GM12872 (cell line): ENCODE measurements around the gene ODAD3.

ENCODE experiments used
- TF ChIP-seq, protein P1 (sequence below): IDR thresholded peaks from 3 replicates; pipeline ENCODE4 v1.5.1; 2011; ENCODE audit warnings: low read depth, mild to moderate bottlenecking, low read length, moderate library complexity; ENCODE audit not compliant: insufficient read depth

Gene ODAD3

DNA sequence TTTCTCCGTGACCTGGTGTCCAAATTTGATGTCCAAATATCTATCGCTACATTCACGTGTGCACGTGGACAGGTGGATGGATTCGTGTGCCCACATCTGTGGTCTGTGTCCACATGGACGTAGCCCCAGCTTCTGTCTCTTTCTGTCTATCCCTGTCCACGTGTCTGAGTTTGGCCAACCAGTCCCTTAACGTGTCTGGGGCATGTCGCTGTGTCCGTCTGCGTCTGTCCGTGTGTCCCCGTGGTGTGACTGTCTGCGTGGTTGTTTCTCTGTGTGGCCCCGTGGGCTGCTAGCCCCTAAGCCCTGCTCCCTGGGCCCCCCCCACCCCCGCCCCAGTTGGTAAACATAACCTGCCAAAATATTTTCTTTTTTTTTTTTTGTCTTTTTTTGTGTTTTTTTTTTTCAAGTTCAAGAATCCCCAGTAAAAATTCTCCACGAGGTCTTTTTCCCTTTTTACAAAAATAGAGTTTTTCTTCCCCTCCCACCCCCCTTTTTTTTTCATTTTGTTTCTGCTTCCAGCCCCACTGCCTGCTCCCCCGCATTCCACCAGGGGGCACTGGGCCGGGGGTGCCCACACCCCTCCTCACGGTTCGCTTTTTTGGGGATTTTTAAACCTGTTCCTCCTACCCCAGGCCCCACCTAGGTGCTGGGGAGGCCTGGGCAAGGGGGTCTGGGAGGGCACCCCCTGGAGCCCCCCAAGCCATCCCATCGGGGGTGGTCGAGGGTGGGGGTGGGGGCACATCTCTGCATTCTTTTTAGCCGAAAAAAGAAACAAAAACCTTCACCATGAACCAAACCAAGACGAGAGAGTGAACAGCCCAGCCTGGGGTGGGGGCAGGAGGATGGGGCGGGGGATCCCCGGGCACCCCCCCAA lies 18.8 kb upstream of the ODAD3 start:
- TF ChIP-seq, protein P1, sequence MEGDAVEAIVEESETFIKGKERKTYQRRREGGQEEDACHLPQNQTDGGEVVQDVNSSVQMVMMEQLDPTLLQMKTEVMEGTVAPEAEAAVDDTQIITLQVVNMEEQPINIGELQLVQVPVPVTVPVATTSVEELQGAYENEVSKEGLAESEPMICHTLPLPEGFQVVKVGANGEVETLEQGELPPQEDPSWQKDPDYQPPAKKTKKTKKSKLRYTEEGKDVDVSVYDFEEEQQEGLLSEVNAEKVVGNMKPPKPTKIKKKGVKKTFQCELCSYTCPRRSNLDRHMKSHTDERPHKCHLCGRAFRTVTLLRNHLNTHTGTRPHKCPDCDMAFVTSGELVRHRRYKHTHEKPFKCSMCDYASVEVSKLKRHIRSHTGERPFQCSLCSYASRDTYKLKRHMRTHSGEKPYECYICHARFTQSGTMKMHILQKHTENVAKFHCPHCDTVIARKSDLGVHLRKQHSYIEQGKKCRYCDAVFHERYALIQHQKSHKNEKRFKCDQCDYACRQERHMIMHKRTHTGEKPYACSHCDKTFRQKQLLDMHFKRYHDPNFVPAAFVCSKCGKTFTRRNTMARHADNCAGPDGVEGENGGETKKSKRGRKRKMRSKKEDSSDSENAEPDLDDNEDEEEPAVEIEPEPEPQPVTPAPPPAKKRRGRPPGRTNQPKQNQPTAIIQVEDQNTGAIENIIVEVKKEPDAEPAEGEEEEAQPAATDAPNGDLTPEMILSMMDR, result peak; percentile 65

DNA sequence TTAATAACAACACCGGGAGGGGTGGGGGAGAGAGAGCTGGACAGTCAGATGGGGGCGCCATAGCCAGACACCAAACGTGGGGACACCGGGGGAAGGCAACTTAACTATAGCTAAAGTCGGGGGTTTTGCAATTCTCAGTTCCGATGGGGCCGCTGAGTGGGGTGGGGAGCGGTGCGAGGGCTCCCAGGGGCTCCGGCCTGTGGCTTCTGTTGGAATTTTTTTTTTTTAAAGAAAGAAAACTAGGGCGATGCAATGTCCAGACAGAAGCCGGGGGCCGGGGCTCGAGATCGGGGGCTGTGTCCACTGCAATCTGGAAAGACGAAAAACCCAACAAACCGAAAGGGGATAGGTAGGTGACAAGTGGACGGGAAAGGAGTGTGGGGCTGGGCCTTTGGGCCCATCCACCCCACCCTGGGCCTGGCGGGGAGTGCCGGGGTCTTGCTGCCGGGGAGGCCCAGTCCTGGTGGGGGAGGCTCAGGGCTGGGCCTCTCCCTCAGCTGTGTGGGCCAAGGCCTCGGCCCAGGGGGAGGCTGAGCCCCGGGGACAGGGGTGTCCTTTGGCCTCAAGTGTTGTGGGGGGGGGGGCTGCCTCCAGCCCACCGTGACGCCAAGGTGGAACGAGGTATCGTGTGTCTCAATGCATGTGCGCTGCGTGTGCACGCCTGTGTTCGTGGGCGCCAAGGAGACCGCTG lies 17.8 kb upstream of the ODAD3 start:
- TF ChIP-seq, protein P1, result peak; percentile 31; the same call in 1 of the 3 replicates

DNA sequence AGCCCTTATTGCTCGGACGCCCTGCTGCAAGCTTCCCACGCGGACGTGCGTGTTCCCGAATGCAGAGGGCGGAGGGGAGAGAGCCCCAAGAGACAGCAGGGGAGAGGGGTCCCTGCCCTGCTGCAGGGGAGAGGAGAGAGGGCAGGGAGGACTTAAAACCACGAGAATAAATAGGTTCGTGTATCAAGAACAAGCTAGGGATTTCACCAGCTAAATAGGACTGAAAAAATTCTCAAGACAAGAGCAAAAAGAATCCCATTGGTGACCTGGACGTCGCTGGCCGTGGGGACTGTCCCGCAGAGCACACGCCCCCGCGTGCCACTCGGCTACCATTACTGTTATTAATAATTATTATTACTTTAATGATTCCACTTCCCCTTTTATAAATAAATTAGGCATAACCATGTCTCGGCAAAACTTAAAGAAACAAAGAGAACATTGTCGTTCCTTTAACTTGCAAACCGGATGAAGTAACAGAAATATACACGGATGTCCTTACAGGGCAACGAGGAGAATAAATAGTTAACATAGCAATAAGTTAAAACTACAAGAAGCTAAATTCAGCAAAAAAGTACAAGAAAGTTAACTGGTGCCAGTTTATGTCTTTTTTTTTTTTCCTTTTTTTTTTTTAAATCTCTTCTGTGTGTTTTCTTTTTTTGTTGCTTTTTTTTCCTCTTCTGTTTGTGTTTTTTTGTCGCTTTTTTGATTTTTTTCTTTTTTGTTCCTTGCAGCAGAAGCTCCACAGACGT lies 17.1 kb upstream of the ODAD3 start:
- TF ChIP-seq, protein P1, result no peak

DNA sequence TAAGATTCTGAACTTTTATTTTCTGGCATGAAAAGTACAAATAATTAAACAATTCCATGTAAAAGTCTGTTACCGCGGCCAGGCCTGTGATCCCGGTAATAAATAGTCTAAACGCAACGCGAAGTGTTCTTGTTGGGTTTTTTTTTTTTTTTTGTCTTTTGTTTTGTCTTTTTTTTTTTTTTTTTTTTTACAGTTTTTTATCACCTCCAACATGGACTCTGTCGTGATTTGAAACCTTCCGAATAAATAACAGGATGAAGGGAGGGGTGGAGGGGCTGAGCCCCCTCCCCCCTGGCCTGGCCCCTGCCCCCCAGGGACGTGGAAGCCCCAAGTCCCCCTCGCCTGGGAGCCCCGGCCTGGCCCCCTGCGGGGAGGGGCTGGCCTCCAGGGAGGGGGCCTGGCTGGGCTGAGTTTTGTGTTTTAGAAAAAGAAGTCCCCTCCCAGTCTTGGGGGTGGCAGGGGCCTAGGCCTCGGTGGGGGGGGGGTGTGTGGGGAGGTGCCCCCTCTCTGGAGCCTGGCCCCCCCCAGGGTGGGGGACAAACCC lies 16.5 kb upstream of the ODAD3 start:
- TF ChIP-seq, protein P1, result no peak

DNA sequence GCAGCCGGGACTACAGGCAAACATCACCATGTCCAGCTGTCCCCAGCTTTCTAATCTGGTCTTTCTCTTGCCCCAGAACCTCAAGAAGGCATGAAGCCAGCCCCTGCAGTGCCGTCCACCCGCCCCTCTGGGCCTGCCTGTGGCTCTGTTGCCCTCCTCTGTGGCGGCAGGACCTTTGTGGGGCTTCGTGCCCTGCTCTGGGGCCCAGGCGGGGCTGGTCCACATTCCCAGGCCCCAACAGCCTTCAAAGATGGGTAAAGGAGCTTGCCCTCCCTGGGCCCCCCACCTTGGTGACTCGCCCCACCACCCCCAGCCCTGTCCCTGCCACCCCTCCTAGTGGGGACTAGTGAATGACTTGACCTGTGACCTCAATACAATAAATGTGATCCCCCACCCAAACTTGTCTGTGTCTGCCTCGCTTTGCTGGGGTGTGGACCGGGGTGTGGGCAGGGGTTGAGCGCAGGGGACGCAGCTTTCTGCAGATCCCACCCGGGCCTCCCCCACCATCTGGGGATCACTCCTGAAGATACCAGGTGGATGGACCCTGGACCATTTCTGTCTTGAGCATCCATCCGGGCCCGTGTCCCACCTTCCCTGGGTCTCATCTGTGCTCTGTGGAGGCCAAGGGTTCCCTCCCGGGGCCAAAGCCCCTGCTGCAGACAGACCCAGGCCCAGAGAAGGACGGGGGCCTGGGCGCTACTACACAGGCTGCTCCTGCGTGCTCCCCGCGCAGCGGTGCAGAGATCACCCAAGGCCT lies 15.8 kb upstream of the ODAD3 start:
- TF ChIP-seq, protein P1, result no peak

DNA sequence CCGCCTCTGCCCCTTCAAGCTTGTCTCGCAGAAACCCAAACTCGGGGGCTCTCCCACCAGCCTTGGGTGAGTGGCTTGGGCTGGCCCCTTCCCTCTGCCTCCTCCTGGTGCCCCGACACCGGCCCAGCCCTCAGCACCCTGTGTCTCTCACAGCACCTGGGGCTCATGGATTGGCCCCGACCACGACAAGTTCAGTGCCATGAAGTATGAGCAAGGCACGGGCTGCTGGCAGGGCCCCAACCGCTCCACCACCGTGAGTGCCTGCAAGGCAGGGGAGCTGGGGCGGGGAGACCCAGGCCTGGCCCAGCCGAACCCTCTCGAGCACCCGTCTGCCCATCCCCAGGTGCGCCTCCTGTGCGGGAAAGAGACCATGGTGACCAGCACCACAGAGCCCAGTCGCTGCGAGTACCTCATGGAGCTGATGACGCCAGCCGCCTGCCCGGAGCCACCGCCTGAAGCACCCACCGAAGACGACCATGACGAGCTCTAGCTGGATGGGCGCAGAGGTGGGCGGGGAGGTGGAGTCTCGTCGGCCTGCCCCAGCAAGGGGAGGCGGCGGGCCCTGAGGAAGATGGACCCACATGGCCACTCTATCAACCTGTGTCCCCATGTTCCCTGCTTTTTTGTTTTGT lies 14.1 kb upstream of the ODAD3 start:
- TF ChIP-seq, protein P1, result no peak
